BJ (cell line): ENCODE measurements around the gene NR5A2. TPM values are rescaled to one million over a fixed set of nuclear protein-coding genes. Genes with fewer than 3 reads are reported as not detected.

Experiments
- CTCF ChIA-PET: fragments of 350-600 bp; formaldehyde crosslinking; extraction: SDS; loops from one replicate; lab custom pipeline; 2021; ENCODE audit warnings: antibody characterized with exemption, inconsistent platforms; lab: Yijun Ruan, JAX
- POLR2A ChIA-PET: fragments of 300-600 bp; sonication (Branson Sonifier 250); formaldehyde crosslinking; extraction: SDS; loops from one replicate; lab custom pipeline; 2021; ENCODE audit warnings: antibody characterized with exemption; lab: Charles Lee
- DNase-seq: peaks from one replicate; pipeline ENCODE4 v3.0.0-alpha.2; 2011; ENCODE audit warnings: low read depth
- H3K27me3 ChIP-seq: 2 replicates; pipeline ENCODE4 v1.6.0; 2011; ENCODE audit warnings: low read length; ENCODE audit not compliant: control insufficient read depth, insufficient read depth
- H3K36me3 ChIP-seq: 2 replicates; pipeline ENCODE4 v1.5.1; 2011; ENCODE audit warnings: low read length; ENCODE audit not compliant: control insufficient read depth, insufficient read depth
- H3K4me3 ChIP-seq: 2 replicates; pipeline ENCODE4 v1.5.1; 2011; ENCODE audit warnings: low read depth, mild to moderate bottlenecking, control low read depth, low read length
- polyA plus RNA-seq: library from polyadenylated mRNA; depleted of rRNA; stranded (reverse); fragments of >200 nt; gene quantifications from 2 replicates; pipeline ENCODE4 v1.2.3, GENCODE V29; 2011
- TF ChIP-seq, protein P1 (sequence below): IDR thresholded peaks from 2 replicates; pipeline ENCODE4 v1.5.1; 2011; ENCODE audit warnings: low read depth, mild to moderate bottlenecking, control low read depth, inconsistent platforms, low read length, moderate library complexity; ENCODE audit not compliant: insufficient read depth

NR5A2 gene
- polyA plus RNA-seq, 1 experiment: 0.12 TPM

- POLR2A ChIA-PET: no interaction called here
- TF ChIP-seq, protein P1, sequence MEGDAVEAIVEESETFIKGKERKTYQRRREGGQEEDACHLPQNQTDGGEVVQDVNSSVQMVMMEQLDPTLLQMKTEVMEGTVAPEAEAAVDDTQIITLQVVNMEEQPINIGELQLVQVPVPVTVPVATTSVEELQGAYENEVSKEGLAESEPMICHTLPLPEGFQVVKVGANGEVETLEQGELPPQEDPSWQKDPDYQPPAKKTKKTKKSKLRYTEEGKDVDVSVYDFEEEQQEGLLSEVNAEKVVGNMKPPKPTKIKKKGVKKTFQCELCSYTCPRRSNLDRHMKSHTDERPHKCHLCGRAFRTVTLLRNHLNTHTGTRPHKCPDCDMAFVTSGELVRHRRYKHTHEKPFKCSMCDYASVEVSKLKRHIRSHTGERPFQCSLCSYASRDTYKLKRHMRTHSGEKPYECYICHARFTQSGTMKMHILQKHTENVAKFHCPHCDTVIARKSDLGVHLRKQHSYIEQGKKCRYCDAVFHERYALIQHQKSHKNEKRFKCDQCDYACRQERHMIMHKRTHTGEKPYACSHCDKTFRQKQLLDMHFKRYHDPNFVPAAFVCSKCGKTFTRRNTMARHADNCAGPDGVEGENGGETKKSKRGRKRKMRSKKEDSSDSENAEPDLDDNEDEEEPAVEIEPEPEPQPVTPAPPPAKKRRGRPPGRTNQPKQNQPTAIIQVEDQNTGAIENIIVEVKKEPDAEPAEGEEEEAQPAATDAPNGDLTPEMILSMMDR: no peak
- Histone ChIP-seq H3K27me3 (0 out of 2 replicates have a peak, but pooled peaks cover 1% of the 10 kb centered on the region), H3K36me3 (no peaks in the 10 kb centered on the region), H3K4me3 (no peak overlapping the region)
- DNase-seq: no peak
- CTCF ChIA-PET: interaction anchor here (0.8 kb wide), 1 partner anchor 17 kb away, joined by 4 read pairs; no protein-coding TSS in a partner anchor
These were observed 91.4 kb downstream of the NR5A2 start for GRCh38 chr1:200118779-200119505.

DNA sequence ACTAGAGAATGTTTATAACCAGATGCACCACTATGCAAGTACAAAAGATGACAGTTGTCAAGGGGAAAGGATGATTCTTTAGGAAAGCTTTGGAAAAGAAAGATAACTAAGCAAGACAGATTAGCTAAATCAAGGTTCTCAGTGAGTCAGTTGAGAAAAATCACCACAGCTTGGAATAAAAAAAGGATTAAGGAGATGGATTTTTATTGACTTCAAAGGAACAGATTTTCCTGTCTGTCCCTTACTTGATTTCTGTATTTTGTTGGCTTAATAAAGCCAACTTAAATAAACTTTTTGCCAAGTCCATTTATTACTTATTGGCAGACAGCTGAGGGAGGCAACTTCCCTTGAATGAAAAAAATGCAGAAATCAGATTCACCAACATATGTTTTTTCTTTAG lies 93.9 kb downstream of the NR5A2 start:
- POLR2A ChIA-PET: no interaction called here

GRCh38 chr1:200124309-200124708 lies 96.8 kb downstream of the NR5A2 start:
- POLR2A ChIA-PET: no interaction called here
- CTCF ChIA-PET: interaction anchor here (0.6 to 1.2 kb wide), 2 partner anchors 15 to 22 kb away, joined by 3 to 6 read pairs; no protein-coding TSS in a partner anchor
- TF ChIP-seq, protein P1: no peak

More for the DNA sequence above, 93.9 kb downstream of the NR5A2 start:
- DNase-seq: no peak
- TF ChIP-seq, protein P1: no peak
- no peaks in the 10 kb centered on the region for H3K36me3 ChIP-seq
- H3K27me3 ChIP-seq: 0 out of 2 replicates have a peak, but pooled peaks cover 1% of the 10 kb centered on the region
- no peak overlapping the region for H3K4me3 ChIP-seq
- CTCF ChIA-PET: interaction anchor here (0.9 kb wide), 1 partner anchor 158 kb away, joined by 3 read pairs; no protein-coding TSS in a partner anchor

DNA sequence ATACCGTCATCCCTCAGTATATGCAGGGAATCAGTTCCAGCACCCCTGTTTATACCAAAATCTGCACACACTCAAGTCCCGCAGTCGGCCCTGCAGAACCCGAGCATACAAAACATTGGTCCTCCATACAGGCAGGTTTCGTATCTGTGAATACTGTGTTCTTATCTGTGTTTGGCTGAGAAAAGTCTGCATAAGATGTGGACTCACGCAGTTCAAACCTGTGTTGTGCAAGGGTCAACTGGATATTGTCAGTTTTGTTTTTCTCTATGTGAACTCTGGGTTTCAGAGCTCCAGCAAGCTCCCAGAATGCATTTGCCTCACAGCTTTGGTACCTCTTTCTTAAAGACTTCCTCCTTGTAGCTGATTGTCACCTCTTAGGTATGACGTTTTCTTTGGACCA lies 100.6 kb downstream of the NR5A2 start:
- POLR2A ChIA-PET: no interaction called here
- no peak for DNase-seq
- Histone ChIP-seq H3K36me3 (no peaks in the 10 kb centered on the region), H3K27me3 (peaks cover 6% of the 10 kb centered on the region), H3K4me3 (no peak overlapping the region)
- CTCF ChIA-PET: interaction anchor here (0.9 kb wide), 1 partner anchor 35 kb away, joined by 3 read pairs; no protein-coding TSS in a partner anchor
- TF ChIP-seq, protein P1: no peak

More at GRCh38 chr1:200124309-200124708, 96.8 kb downstream of the NR5A2 start:
- no peaks in the 10 kb centered on the region for H3K36me3 ChIP-seq
- H3K4me3 ChIP-seq: no peak overlapping the region
- DNase-seq: no peak
- H3K27me3 ChIP-seq: peaks cover 2% of the 10 kb centered on the region; the same call in 1 of the 2 replicates
